Endometrial microvascular endothelial cells (primary cell): ENCODE measurements around the gene CDK5RAP1. TPM values are rescaled to one million over a fixed set of nuclear protein-coding genes. Genes with fewer than 3 reads are reported as not detected.
"Not testable (repeated sequence)": the region's sequence is repeated elsewhere in the genome, so short reads cannot be mapped to it uniquely, and the experiment has no call there.

Experiments used
- in situ Hi-C: cut with HindIII; loops from 2 replicates; pipeline ENCODE4 v1.10.0; 2017; ENCODE audit warnings: low sequenced_read_pairs, low pct_unique_long_range_greater_than_20kb; ENCODE audit errors: inconsistent ontology term
- total RNA-seq: library from RNA; depleted of rRNA; stranded (reverse); fragments of >200 nt; gene quantifications from one replicate; pipeline ENCODE4 v1.2.3, GENCODE V29; 2015; ENCODE audit errors: inconsistent ontology term

The CDK5RAP1 gene
- total RNA-seq, 1 donor from 2014 or later, result 29.3 TPM

DNA sequence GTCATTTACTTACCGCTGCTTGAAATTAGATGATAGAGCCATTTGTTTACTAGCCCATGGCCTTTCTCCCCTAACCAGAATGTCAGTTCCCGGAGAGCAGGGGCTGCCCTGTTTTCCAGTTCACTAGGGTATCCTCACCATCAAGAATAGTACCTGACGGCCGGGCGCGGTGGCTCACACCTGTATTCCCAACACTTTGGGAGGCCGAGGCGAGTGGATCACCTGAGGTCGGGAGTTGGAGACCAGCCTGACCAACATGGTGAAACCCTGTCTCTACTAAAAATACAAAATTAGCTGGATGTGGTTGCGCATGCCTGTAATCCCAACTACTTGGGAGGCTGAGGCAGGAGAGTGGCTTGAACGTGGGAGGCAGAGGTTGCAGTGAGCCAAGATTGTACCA is 22.6 kb upstream of the CDK5RAP1 start:
- in situ Hi-C loops, result not testable (repeated sequence)

- in situ Hi-C loops, result no loop called here
Measured at GRCh38 chr20:33423141-33423834, 22.0 kb upstream of the CDK5RAP1 start.

DNA sequence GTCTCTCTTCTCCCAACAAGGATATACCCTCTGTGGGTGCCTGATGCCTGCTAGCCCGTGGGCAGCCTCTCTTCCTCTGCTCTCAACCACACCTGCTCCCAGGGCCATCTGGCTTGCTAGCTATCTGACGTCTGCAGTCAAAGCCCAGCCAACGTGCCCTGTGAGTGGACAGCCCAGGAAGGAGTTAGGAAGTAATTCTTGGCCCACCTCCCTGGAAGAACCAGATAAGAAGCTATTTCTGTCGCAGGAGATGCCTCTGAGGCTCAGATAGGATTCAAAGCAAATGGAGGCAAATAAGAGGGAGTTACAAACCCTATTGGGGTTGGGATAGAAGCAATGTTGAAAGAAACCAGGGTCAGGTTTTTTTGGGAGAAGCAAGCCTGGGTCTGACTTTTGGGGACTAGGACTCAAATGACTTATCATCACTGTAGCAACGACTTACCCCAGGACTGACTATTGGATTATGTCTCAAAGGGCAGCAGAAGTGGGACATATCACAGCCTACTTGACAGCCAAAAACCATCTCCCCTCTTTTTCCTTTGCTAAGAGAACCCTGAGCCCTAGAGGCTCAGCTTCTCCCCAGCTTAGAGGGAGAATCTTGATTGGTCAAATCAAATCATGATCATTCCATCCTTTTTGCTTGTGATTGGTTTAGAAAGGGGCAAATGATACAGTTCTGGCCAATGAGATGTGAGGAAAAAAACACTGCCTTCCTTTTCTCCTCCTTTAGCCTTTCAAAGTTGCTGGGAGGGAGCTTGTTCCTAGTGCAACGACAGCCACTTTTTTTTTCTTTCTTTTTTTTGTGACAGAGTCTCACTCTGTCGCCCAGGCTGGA is 18.0 kb upstream of the CDK5RAP1 start:
- in situ Hi-C loops, result no loop called here

DNA sequence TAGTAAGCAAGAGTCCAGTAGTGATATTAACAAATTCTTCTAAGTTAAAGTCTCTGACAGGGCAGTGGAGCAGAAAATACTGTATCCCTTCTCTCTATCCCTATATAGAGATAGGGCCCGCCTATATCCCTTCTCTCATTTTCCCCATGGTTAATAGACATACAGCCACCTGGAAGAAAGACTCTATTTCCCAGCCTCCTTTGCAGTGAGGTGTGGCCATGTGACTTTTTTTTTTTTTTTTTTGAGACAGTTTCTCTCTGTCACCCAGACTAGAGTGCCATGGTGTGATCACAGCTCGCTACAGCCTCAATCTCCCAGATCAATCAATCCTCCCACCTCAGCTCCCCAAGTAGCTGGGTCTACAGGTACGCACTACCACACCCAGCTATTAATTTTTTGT is 16.7 kb upstream of the CDK5RAP1 start:
- in situ Hi-C loops, result no loop called here

- in situ Hi-C loops, result no loop called here
Measured at GRCh38 chr20:33415948-33416347, 14.6 kb upstream of the CDK5RAP1 start.

DNA sequence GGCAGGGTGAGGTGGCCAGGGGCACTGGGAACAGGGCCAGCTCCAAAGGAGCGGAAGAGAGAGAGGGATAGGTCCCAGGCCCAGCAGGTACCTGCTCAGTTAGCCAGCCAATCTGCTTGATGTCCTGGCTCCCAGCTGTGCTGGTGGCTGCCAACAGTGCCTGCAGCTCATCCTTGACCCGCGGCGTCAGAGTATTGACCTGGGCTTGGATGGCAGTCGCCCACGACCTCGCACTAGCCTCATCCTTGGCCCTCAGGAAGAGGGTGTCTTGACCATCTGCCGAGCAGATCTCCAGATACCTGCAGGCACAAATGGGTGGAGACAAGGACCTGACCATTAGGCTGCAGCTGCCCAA is 11.1 kb upstream of the CDK5RAP1 start:
- in situ Hi-C loops, result no loop called here

DNA sequence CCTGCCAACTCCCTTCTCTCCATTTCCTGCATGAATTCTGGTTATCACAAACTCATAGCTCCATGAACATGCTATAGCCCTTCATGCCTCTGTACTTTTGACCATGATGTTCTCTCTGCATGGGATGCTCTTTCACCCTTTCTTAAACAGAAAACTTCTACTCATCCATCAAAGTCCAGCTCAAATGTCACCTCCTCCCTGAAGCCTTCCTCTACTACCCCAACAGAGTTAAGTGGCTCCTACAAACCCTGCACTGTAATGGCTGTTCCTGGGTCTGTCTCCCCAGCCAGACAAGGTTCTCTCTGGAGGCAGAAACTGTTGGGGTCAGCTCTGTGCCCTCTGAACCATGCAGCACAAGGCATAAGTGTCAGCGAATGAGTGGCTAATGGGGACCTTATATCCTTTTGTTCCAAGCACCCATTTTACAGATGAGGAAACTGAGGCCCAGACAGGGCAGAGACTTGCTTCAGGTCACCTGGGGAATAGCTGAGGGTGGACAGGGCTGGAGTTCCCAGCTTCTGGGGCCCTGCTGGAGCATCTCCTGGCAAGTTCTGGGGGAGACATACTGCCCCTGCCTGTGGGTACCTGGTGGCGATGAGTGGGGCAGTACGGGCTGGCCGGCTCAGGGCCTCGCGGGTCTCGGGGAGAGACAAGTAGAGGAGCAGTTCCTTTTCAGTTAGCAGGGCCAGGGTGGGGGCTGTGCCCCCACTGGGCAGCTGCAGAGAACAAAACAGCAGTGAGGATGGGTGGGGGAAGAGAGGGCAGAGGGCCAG is 10.6 kb upstream of the CDK5RAP1 start:
- in situ Hi-C loops, result no loop called here

- in situ Hi-C loops, result no loop called here
Measured at GRCh38 chr20:33411242-33411641, 9.9 kb upstream of the CDK5RAP1 start.

GRCh38 chr20:33410081-33410742 is 8.9 kb upstream of the CDK5RAP1 start:
- in situ Hi-C loops, result no loop called here

- in situ Hi-C loops, result no loop called here
Measured at GRCh38 chr20:33408716-33409654, 7.7 kb upstream of the CDK5RAP1 start.

DNA sequence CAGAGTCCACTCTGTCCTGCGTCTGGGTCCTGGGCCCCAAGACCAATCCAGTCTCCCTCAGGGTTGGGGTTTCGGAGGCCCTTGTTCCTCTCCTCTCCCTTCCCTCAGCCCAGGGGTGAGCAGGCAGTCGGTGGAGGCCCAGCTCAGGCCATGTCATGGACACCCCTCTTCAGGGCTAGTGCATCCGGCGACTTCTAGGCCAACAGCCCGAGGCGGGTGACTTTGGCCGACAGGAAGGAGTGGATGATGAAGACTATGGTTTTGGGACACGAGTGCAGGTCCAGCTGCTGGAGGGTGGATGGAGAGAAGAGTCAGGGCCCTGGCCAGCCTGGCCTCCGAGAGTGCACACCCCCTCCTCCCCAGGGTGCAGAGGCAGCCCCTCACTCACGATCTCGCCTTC is 7.0 kb upstream of the CDK5RAP1 start:
- in situ Hi-C loops, result no loop called here

- in situ Hi-C loops, result no loop called here
Measured at GRCh38 chr20:33407796-33408195, 6.5 kb upstream of the CDK5RAP1 start.

GRCh38 chr20:33407251-33407650 is 5.9 kb upstream of the CDK5RAP1 start:
- in situ Hi-C loops, result no loop called here

GRCh38 chr20:33404281-33404680 is 3.0 kb upstream of the CDK5RAP1 start:
- in situ Hi-C loops, result no loop called here

DNA sequence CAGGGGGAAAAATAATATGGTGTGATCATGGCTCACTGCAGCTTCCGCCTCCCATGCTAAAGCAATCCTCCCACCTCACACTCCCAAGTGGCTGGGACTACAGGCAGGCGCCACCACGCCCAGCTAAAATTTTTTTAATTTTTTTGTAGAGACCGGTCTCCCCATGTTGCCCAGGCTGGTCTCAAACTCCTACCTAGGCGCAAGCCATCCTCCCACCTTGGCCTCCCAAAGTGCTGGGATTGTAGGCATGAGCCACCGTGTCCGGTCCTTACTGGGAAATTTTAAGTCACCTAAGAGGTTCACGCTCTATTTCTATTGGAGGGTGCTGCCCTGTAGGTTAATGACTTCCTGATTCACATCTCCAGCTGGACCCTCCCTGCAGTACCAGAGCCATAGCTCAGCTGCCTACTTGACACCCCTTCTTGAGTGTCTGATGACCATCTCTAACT is 626 bp upstream of the CDK5RAP1 start:
- in situ Hi-C loops, result no loop called here

DNA sequence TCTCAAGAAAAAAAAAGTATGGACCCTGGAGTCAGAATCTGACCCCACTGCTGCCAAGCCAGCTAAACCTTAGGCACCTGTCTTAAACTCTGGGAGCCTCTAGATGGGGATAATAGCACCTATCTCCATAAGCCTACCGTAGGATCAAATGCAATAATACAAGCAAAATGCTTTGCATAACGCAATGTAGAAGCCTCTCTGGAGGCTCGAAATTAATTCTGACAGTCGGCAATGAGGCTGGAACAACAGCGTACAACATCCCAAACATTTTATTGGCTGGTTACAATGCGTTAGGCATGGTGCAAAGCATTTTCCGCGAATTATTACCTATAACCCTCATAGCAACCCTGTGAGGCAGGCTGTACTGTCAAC is 521 bp downstream of the CDK5RAP1 start:
- in situ Hi-C loops, result no loop called here

DNA sequence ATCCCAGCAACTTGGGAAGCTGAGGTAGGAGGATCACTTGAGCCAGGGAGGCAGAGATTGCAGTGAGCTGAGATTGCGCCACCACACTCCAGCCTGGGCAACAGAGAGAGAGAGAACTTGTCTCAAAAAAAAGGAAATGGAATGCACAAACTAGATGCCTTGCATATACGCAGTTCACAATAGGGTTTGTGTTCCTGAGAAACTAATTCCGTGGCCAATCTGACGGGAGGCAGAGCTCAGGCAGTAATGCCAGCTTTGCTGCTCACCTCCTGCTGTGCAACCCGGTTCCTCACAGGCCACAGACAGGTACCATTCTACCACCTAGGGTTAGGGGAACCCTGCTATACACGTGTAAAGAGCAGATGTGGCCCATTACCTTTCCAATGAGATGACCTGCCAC is 1.4 kb downstream of the CDK5RAP1 start:
- in situ Hi-C loops, result no loop called here

DNA sequence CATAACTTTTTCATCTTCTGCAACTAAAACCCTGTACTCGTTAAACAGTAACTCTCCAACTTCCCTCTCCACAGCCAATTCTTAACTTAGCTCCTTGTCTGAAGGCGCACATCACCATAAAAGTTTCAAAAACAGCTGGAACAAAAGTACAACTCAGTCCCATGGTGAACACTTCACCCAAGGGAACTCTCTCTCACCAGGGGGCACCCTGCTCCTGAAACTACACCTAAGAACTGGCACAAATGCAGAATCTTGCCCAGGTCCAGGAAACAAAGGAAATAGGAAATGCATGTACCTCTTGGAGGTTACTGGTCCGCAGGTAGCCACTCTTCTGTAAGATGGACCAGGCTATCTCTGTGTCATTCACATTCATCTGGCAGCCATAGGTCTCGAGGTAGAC is 6.6 kb downstream of the CDK5RAP1 start:
- in situ Hi-C loops, result no loop called here
